GM10266 (cell line): ENCODE data around the gene TANC1.

Experiments used
- DNase-seq: peaks from one replicate; pipeline ENCODE4 v3.0.0; 2012; ENCODE audit errors: extremely low spot score
- TF ChIP-seq, protein P1 (sequence below): IDR thresholded peaks from 2 replicates; pipeline ENCODE4 v1.5.1; 2012; ENCODE audit warnings: mild to moderate bottlenecking, low read depth; ENCODE audit not compliant: control insufficient read depth, insufficient read depth; ENCODE audit errors: missing control alignments

The TANC1 gene

DNA sequence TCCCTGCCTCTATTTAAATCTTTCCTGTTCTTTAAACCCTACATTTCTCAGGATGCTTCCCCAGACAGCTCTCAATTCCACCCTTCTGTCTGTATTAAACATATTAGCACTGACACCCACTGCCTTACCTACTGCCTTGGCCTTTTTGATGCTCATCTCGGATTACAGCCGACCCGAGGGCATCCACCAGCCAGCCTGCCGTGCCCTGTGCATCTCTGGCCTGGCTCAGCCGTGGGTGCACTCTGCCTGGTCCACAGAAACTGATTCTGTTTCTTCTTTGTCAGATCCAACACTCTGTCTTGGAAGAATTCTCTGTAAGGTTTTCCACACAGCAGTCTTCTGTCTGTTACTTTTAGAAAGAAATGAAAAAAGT is 27.2 kb downstream of the TANC1 start:
- TF ChIP-seq, protein P1, sequence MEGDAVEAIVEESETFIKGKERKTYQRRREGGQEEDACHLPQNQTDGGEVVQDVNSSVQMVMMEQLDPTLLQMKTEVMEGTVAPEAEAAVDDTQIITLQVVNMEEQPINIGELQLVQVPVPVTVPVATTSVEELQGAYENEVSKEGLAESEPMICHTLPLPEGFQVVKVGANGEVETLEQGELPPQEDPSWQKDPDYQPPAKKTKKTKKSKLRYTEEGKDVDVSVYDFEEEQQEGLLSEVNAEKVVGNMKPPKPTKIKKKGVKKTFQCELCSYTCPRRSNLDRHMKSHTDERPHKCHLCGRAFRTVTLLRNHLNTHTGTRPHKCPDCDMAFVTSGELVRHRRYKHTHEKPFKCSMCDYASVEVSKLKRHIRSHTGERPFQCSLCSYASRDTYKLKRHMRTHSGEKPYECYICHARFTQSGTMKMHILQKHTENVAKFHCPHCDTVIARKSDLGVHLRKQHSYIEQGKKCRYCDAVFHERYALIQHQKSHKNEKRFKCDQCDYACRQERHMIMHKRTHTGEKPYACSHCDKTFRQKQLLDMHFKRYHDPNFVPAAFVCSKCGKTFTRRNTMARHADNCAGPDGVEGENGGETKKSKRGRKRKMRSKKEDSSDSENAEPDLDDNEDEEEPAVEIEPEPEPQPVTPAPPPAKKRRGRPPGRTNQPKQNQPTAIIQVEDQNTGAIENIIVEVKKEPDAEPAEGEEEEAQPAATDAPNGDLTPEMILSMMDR: no peak
- DNase-seq: no peak

DNA sequence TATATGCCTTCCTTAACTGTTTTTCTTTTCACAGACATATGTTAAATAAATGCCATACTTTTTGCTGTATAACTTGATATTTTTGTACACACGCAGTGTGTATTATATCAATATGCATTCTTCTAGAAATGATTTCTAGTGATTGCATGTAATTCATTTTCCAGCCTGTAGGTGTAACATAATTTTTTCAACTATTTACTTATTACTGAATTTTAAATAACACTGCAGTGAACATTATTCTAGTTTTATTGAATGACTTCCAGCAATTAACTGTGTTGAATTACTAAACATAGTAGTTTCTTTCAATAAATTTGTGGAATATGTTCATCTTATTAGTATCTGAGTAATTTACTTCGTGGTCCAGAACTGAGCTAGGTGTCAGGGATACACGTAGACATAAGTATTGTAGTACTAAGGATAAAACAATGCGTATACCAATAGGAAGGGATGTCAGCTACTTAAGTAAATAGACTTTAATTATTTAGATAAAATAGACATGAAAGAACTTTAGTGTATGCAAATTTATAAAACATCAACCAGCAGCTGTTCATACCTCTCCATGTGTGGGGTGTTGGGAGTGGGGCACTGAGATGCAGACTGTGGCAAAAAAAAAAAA is 28.0 kb downstream of the TANC1 start:
- no peak for DNase-seq
- TF ChIP-seq, protein P1: no peak

GRCh38 chr2:158997037-158997790 is 28.8 kb downstream of the TANC1 start:
- TF ChIP-seq, protein P1: no peak
- DNase-seq: no peak

- DNase-seq: no peak
- TF ChIP-seq, protein P1: no peak
These were observed 30.3 kb downstream of the TANC1 start for GRCh38 chr2:158998551-158999248.

- DNase-seq: no peak
- TF ChIP-seq, protein P1: no peak
These were observed 31.0 kb downstream of the TANC1 start for GRCh38 chr2:158999458-158999857.

GRCh38 chr2:159000072-159000471 is 31.6 kb downstream of the TANC1 start:
- DNase-seq: no peak
- TF ChIP-seq, protein P1: no peak

DNA sequence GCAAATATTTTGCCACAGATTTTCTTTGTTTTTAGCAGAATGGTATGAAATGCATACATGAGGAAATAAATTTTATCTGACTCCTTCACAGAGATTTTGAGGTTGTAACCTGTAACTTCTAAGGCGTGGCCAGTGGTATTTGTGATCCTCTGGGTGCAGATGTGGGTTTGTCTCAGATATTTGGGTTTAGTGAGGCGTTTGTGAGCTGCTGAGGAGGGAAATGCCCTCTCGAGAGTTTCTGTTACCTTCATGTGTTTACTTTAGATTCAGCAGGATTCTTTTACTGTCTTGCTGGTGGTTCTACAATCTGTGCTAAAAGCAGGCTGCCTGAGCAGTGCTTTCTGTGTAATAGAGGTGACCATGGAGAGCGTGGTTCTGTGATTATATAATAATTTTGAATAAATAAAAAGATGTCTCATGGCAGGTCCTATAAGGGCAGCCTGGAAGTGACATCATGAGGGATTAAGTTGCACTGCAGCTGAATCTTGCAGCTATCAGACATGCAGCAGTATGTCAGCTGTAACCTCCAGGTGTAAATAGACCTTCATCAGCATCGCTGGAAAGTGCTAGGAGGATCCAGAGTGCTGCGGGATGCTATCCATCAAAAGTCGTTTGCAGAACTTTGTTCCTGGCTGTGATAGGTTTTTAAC is 34.1 kb downstream of the TANC1 start:
- TF ChIP-seq, protein P1: no peak
- DNase-seq: no peak
